GM18868 (cell line): ENCODE data around the gene ZNF384.
A peak's percentile ranks its signal among the peaks of the same experiment; 100 is the strongest.

Experiments
- ATAC-seq: cut with Tn5 transposase; IDR thresholded peaks from one replicate; pipeline ENCODE4 v1.9.1; 2021; ENCODE audit warnings: mild to moderate bottlenecking, moderate library complexity; ENCODE audit not compliant: unreplicated experiment

ZNF384 gene

GRCh38 chr12:6662906-6663742, 26.1 kb downstream of the ZNF384 start, which contains the start of gene ING4:
ING4 (minus strand) TSS chr12:6663119; CDS start chr12:6663101, 18 bp downstream.
- peak; percentile 98 for ATAC-seq

- no peak for ATAC-seq
Observed at GRCh38 chr12:6662602-6662905, 26.6 kb downstream of the ZNF384 start.

GRCh38 chr12:6653987-6654386, 35.2 kb downstream of the ZNF384 start:
- no peak for ATAC-seq

DNA sequence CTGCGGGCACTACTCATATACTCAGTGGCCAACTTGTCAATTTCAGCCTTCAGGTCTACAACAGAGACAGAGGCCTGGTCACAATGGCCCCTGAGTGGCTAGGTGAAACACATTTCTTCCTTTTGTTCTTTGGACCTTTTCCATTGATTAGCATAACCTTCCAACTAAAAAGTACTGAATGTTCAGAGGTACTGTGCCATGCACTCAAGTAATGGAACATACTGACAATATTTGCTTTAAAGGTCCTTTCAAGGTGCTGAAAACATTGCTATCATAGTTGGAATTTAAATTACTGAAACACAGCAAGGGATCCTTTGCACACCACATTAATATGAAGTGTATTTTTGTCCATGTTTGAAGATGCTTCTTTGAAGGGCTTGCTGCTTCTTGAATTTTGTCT, 35.8 kb downstream of the ZNF384 start:
- no peak for ATAC-seq

DNA sequence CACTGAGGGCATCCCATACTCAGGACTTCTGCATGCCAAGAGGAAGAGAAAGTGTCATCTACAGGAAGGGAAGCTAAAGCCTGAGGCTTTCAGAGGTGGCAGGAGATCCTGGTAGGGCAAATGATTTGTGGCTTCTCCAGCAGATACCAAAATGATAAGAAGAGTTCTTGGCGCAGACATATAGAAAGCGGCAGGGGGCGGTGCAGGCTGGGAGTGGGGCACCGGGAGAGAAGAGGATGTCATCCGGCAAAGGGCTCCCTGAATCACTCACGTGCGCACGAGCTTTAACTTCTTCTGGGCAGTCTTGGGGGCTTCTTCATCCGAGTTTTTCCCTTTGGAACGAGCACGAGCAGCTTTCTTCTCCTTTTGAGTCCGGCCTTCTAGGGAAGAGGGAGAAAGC, 36.8 kb downstream of the ZNF384 start:
- ATAC-seq = no peak

DNA sequence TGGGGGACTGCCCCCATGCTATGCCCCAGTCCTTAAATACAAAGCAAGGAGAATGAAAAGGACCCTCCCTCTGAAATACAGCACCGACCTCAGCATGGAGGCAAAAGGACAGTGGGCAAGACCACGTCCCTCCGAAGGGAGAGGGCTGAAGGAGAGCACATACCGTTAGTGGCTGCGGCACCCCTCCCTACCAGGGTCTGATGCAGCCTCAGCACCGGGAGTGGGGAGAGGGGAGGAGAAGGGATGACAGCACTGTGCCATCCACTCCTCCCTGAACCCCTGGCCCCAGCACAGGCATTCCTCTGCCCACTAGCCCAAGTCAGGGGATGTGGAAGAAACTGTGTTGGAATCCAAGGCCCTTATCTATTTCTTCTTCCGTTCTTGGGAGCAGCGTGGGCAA, 38.3 kb downstream of the ZNF384 start:
- no peak for ATAC-seq

DNA sequence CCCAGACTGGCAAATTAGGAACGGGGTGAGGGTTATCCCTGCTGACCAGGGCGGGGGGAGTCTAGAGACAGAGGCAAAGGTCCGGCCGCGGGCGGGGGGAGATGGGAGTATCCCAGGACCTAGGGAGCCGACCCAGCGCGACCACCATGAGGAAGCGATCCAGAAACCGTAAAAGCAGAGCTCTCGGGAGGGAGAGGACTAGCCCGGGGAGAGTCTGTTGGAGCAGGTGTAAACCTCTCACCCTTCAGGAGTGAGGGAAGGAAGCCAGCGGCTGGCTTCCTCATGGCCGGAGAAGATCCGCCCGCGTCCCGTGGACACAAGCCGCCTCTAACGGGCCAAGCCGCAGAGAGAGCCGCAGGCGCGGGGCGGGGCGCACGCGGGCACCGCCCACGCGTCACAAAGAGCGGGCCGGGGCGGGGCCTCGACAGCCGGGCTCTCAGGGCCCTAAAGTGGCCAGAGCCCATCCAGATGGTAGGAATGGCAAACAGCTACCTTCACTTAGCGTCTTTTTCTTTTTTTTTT, 42.0 kb downstream of the ZNF384 start, which contains the start of gene ACRBP:
Gene ACRBP, minus strand, starts transcription at position 350 of the 522 bp plus-strand sequence. Its CDS starts 66 bp downstream, at position 284.
- ATAC-seq = peak; percentile 55

DNA sequence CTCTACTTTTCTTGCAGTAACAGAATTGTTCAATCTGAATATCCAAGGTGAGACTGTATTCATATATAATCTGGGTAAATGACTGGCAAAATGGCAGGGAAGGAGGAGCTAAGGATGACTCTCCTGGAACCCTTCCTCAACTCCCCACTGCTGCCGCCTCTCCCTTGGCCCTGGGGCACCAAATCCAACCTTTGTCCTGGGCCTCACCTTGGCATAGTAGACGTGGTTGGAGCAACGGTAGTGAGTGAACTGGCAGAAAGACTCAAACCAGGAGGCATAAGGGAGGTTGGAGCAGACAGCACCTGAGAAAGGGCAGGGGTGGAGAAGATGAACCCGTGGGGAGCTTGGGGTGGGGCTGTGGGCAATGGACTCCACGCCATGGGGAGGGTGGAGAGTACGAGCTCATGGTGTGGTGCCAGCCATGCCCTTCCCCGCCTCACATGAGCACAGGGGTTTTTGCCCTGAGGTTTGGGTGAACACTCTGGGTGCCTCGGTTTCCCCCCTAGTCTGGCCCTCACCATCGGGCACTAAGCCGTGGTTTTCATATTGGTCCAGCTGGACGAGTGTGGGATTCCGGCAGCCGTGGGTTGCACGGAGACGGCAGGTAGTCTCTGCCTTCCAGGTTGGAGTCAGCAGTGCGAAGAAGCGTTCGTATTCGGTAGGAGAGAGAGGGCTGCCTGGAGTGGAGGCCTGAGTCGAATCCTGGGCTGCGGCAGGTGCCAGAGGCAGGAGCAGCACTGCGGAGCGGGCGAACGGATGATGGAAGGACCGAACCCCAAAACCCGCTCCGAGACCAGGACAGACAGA, 42.7 kb downstream of the ZNF384 start:
- ATAC-seq = no peak

DNA sequence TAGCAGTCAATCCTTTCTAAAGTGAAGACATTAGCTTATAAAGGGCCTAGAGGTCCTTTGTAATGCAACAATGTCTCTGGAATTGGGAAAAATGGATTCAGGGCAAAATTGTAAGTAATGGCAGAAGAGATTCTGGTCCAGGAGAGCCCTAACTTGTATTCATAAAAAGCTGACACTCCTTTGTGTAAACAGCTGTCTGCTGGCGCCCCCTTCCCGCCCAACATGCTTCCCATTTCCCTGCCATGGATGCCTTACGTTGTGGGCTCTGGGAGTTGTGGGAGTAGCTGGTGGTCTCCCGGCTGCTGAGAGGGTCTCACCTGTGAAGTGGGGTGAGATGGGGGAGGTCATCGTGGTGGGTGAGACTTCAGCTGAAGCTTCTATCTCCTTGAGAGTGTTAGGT, 44.3 kb downstream of the ZNF384 start:
- ATAC-seq = no peak

DNA sequence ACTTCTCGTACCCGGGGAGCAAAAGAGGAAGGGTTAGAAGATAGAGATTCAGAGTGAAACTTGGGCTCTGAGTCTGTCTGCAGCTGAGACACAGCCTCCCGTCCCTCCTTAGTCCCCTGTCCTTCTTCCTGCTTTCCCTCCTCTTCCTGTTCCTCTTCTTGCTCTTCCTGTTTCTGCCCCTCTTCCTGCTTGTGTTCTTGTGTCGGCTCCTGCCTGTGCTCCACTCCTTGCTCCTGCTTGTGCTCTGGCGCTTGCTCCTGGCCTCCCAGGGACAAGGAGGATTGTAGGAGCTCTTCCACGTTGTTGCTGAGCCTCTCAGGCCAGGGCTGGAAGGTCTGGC, 44.9 kb downstream of the ZNF384 start:
- no peak for ATAC-seq

GRCh38 chr12:6643569-6644256, 45.5 kb downstream of the ZNF384 start:
- ATAC-seq = no peak

GRCh38 chr12:6641131-6641530, 48.0 kb downstream of the ZNF384 start:
- no peak for ATAC-seq

DNA sequence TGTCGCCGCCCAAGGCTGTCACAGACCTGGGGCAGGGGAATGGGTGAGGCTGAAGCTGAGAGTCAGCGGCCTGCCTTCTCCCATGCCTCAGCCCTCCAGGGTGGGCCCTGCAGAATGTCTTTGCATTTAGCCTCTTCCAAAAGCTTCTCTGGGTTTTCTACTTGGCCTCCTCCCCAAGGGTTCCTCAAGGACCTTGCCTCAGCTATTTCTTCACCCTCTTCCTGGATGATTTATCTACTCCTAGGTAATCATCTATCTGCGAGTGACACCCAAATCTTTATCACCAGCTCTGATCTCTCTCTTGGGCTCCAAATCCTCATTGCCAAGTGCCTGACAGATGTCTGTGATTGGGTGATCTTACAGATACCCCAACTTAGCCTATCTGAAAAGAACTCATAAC, 48.7 kb downstream of the ZNF384 start:
- no peak for ATAC-seq

DNA sequence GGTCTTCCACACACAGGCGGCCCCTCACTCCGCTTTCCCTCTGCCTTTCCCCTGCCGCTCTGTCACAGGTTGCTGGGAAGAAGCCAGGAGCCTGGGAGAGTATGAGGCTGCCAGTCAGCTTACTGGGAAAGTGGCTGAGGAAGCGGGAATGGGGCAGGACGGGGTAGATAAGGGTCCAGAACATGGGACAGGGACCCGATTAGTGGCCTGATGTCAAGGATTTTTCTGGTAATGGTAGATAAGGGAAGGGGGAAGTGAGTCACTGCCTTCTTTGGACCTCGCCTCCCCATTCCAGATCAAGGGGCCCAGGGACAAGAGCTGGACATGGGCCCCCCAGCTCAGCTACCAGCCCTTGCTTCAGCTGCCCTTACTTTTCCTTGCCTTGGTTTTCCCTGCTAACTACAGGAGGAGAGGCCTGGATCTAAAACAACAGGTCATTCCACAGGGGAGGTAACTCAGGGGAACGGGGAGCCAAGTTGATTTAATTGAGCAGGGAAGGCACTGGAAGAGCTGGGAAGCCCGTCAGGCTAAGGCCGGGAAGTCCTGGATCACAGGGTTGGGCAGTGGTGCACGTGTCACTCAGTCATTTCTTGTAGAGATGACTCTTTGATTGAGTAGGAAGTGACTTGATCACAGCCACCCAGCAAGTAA, 49.9 kb downstream of the ZNF384 start:
- ATAC-seq = no peak

- ATAC-seq = no peak
Observed at GRCh38 chr12:6638305-6638704, 50.9 kb downstream of the ZNF384 start.

DNA sequence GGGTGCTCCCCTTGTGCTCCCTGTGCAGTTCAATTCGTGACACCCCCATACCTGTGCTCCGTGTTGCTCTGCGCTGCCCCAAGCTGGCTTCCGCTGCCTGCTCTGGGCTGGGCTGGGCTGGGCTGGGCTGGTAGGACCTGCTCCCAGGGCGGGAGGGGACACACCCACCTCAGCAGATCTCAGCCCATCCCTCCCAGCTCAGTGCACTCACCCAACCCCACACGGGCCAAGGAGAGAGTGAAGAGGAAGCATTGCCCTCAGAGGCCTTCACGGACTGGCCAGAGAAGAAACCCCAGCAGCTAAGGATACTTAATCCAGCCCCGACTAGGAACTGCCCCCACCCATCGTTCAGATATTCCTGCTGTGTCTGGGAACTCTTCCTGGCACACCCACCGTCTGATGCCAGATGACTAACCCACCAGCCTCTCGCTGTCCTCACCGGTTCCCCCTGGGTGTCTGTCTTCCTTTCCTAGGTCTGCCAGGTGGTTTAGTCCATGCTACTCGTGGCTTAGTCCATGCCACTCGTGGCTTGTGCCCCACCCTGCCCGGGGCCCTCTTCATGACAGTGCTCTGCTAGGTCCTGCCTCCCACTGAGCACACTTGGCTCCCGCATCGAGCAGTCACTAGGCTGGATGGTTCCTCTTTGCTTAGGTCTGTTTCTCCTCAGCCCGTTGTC, 53.2 kb downstream of the ZNF384 start, which contains the start of gene LPAR5:
Gene LPAR5, minus strand, starts transcription at position 104 of the 676 bp plus-strand sequence. CDS start 14,711 bp downstream, outside the sequence.
- no peak for ATAC-seq

GRCh38 chr12:6635375-6635855, 53.8 kb downstream of the ZNF384 start:
- ATAC-seq = peak; percentile 31

DNA sequence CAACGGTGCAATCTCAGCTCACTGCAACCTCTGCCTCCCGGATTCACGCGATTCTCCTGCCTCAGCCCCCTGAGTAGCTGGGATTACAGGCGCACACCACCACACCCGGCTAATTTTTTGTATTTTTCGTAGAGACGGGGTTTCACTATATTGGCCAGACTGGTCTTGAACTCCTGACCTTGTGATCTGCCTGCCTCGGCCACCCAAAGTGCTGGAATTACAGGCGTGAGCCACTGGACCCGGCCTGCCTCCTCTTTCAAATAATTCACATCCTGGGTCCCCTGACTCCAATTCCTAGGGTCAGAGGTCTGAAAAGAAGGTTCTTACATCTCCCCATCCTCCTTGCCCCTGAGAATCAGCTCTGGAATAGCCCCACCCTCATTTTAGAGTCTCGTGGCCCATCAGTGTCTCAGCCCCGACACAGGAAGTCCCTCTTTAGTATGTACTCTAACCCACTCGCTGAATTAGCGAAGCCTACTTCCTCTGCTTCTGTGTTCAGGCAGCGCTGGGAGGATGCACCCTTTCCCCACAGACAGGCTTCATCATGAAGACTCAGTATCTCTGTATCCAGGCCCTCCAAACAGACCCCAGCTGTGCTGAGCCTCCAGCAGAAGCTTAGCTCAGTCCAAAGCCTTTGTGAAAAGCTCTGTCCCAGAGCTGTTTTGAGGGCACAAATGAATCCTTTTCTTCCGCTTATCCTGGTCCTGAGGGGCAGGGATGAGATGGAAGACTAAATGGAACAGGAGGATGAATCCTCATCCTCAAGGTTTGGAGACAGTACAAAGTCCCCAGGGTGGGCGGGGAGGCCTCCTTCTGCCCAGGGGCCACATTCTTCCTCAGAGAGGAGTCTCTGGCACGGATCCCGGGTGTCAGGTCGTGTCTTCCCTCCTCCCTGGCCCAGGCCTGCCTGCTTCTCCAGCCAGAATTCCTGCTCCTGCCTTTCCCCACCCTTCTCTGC, 56.9 kb downstream of the ZNF384 start:
- ATAC-seq = peak; percentile 61

DNA sequence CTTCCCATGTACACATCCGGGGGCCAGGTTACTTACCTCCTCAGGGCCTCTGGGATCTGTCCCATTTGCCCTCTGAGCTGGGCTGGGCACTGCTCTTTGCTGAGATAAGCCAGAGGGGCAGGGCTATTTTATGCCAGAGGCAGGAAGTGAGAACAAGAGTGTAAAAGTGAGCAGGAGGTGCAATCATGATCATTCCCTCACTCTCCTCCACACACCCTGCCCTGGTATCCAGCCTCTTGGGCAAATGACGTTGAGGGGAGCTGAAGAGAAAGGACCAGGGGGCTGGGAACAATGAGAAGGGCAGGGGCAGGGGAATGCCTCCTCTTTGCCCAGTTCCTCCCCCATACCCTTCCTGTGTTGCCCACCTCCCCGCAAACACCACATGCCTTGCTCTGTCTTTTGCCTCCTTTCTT, 57.6 kb downstream of the ZNF384 start:
- ATAC-seq = no peak
